ENCODE measurements around the gene TRIB2.

DNA sequence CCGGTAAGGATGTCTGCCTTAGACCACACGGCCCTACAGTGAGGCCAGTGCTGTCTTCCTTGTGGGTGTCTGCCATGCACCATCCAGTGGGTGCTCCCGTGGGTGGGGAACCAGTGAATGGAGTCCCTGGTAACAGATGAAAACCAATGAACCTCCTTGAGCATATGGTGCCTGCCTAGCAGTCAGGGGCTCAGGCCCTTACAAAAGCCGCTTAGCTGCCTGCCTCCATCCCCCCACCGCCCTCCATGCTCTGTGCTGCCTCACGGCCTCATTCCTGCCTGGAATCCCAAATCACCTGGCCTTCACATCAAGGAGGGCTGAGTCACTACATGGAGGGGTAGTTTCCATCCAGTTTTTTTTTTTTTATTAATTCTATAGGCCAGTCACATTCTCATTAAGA, 30.8 kb upstream of the TRIB2 start:
- TF ChIP-seq, protein P1, sequence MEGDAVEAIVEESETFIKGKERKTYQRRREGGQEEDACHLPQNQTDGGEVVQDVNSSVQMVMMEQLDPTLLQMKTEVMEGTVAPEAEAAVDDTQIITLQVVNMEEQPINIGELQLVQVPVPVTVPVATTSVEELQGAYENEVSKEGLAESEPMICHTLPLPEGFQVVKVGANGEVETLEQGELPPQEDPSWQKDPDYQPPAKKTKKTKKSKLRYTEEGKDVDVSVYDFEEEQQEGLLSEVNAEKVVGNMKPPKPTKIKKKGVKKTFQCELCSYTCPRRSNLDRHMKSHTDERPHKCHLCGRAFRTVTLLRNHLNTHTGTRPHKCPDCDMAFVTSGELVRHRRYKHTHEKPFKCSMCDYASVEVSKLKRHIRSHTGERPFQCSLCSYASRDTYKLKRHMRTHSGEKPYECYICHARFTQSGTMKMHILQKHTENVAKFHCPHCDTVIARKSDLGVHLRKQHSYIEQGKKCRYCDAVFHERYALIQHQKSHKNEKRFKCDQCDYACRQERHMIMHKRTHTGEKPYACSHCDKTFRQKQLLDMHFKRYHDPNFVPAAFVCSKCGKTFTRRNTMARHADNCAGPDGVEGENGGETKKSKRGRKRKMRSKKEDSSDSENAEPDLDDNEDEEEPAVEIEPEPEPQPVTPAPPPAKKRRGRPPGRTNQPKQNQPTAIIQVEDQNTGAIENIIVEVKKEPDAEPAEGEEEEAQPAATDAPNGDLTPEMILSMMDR (IDR thresholded peaks at IDR 0.05 in 4 of 5, conservative IDR thresholded peaks at IDR 0.05 in 1 of 5) = no peak
- TF ChIP-seq POLR2A (IDR thresholded peaks at IDR 0.05) = no peak
